Measurements from ENCODE around the gene PLS1. TPM values are rescaled to one million over a fixed set of nuclear protein-coding genes. Genes with fewer than 3 reads are reported as not detected.

Gene PLS1
- polyA plus RNA-seq, 1 experiment = 1.7 TPM

DNA sequence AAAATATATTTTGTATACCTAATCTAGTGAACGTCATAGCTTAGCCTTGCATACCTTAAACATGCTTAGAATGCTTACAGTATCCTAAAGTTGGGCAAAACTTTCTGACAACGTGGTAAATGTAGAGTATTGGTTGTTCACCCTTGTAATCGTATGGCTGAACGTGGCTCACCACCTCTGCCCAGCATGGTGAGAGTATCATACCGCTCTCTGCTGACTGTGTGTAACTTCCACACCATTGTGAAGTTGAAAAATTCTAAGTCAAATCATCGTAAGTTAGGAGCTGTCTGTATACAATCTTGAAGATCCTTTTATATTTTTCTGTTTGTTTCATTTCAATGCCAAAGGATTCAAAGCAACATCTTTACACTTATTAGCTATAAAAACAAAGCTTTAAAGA lies 64.2 kb downstream of the PLS1 start:
- no peak overlapping the region for H3K4me3 ChIP-seq (ENCODE audit: low read depth, low read length)
- CTCF ChIA-PET = interaction anchor here (0.6 to 1.5 kb wide), 2 partner anchors 73 to 81 kb away, joined by 4 to 5 read pairs; no protein-coding TSS in a partner anchor
- POLR2A ChIA-PET = no interaction called here
- no peak overlapping the region for H3K27ac ChIP-seq (ENCODE audit: low read depth, low read length)
- H3K27me3 ChIP-seq (ENCODE audit: control insufficient read depth, insufficient read depth, low read length) = no peaks in the 10 kb centered on the region
- TF ChIP-seq CTCF (IDR thresholded peaks at IDR 0.05; ENCODE audit: low read depth, low read length) = no peak
- DNase-seq (ENCODE audit: low read depth, low spot score) = no peak
- H3K9me3 ChIP-seq (ENCODE audit: control insufficient read depth, insufficient read depth, low read length) = no peaks in the 10 kb centered on the region

GRCh38 chr3:142660893-142661292 lies 64.7 kb downstream of the PLS1 start:
- CTCF ChIA-PET = interaction anchor here (1.0 kb wide), 1 partner anchor 22 kb away, joined by 3 read pairs; no protein-coding TSS in a partner anchor
- no peak overlapping the region for H3K27ac ChIP-seq (ENCODE audit: low read depth, low read length)
- no peak for DNase-seq (ENCODE audit: low read depth, low spot score)
- H3K27me3 ChIP-seq (ENCODE audit: control insufficient read depth, insufficient read depth, low read length) = no peaks in the 10 kb centered on the region
- TF ChIP-seq CTCF (IDR thresholded peaks at IDR 0.05; ENCODE audit: low read depth, low read length) = no peak
- H3K4me3 ChIP-seq (ENCODE audit: low read depth, low read length) = no peak overlapping the region
- POLR2A ChIA-PET = no interaction called here
- no peaks in the 10 kb centered on the region for H3K9me3 ChIP-seq (ENCODE audit: control insufficient read depth, insufficient read depth, low read length)

- no peak for TF ChIP-seq CTCF (IDR thresholded peaks at IDR 0.05; ENCODE audit: low read depth, low read length)
- no peak for DNase-seq (ENCODE audit: low read depth, low spot score)
- Histone ChIP-seq H3K27ac (ENCODE audit: low read depth, low read length) (no peak overlapping the region), H3K9me3 (ENCODE audit: control insufficient read depth, insufficient read depth, low read length) (no peaks in the 10 kb centered on the region), H3K4me3 (ENCODE audit: low read depth, low read length) (no peak overlapping the region), H3K27me3 (ENCODE audit: control insufficient read depth, insufficient read depth, low read length) (no peaks in the 10 kb centered on the region)
- CTCF ChIA-PET = interaction anchor here (1.0 kb wide), 1 partner anchor 21 kb away, joined by 3 read pairs; no protein-coding TSS in a partner anchor
- POLR2A ChIA-PET = no interaction called here
Measured at GRCh38 chr3:142663865-142664264, 67.7 kb downstream of the PLS1 start.

GRCh38 chr3:142664311-142664710 lies 68.1 kb downstream of the PLS1 start:
- Histone ChIP-seq H3K9me3 (ENCODE audit: control insufficient read depth, insufficient read depth, low read length) (no peaks in the 10 kb centered on the region), H3K4me3 (ENCODE audit: low read depth, low read length) (no peak overlapping the region), H3K27me3 (ENCODE audit: control insufficient read depth, insufficient read depth, low read length) (no peaks in the 10 kb centered on the region), H3K27ac (ENCODE audit: low read depth, low read length) (no peak overlapping the region)
- no peak for DNase-seq (ENCODE audit: low read depth, low spot score)
- CTCF ChIA-PET = interaction anchor here (1.0 kb wide), 1 partner anchor 21 kb away, joined by 3 read pairs; no protein-coding TSS in a partner anchor
- TF ChIP-seq CTCF (IDR thresholded peaks at IDR 0.05; ENCODE audit: low read depth, low read length) = no peak
- POLR2A ChIA-PET = no interaction called here

- CTCF ChIA-PET = interaction anchor here (0.6 to 1.0 kb wide), 2 partner anchors 20 to 319 kb away, joined by 3 to 4 read pairs; no protein-coding TSS in a partner anchor
- POLR2A ChIA-PET = no interaction called here
- Histone ChIP-seq H3K27me3 (ENCODE audit: control insufficient read depth, insufficient read depth, low read length) (no peaks in the 10 kb centered on the region), H3K4me3 (ENCODE audit: low read depth, low read length) (no peak overlapping the region), H3K9me3 (ENCODE audit: control insufficient read depth, insufficient read depth, low read length) (no peaks in the 10 kb centered on the region), H3K27ac (ENCODE audit: low read depth, low read length) (no peak overlapping the region)
- TF ChIP-seq CTCF (IDR thresholded peaks at IDR 0.05; ENCODE audit: low read depth, low read length) = no peak
- DNase-seq (ENCODE audit: low read depth, low spot score) = no peak
Measured at GRCh38 chr3:142664819-142665218, 68.6 kb downstream of the PLS1 start.

Data from AG04450 (cell line).